Measurements from ENCODE around the gene JAKMIP1.
A peak's percentile ranks its signal among the peaks of the same experiment; 100 is the strongest.

Gene JAKMIP1

DNA sequence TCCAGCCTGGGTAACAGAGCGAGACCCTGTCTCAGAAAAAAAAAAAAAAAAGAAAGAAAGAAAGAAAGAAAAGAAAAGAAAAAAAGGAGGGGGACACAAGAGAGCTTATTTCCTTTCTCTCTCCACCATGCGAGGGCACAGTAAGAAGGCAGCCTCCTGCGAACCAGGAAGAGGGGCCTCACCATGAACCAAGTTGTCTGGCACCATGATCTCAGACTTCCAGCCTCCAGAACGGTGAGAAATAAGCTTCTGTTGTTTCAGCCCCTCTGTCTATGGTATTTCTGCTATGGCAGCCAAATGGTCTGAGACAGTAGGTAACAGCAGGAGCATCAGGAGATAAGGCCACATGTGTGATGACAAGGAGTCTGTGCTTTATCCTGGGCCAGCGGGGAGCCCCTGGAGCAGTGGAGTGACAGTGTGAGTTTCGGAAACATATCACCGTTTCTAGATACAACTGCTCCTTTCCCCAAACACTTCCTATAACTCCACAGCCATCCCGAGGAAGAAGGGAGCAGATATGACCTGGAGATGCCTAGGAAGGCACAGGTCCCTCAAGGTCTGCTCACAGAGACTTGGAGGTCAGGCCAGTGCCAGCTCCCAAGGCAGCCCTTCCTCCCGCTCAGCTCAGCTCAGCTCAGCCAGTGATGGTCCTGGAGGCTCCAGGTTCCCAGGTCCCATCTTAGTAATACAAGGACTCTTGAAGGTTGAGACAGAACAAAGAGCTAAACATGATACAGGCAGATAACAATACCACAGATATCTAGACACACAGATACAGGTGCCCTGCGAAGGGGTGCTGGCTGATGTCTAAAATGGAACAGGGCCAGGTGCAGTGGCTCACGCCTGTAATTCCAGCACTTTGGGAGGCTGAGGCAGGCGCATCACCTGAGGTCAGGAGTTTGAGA, 17.7 kb downstream of the JAKMIP1 start:
- DNase-seq, result no peak
- Histone ChIP-seq H3K4me3 (ENCODE audit: low read length) (no peak overlapping the region), H3F3A (ENCODE audit: insufficient read depth, low read length) (peaks cover 35% of the 10 kb centered on the region), H3K4me2 (ENCODE audit: low read depth, low read length) (no peak overlapping the region), H3K9ac (ENCODE audit: low read length) (no peak overlapping the region), H3K27ac (ENCODE audit: low read length) (no peak overlapping the region; the same call in 1 of the 2 replicates), H3K4me1 (ENCODE audit: low read length) (peaks cover 64% of the 10 kb centered on the region), H3K9me2 (replicated peaks; ENCODE audit: insufficient read depth, low read length) (no peaks in the 10 kb centered on the region), H4K20me1 (ENCODE audit: insufficient read depth, low read length) (no peaks in the 10 kb centered on the region), H3K27me3 (replicated peaks; ENCODE audit: insufficient read depth, low read length) (no peaks in the 10 kb centered on the region), H3K36me3 (replicated peaks; ENCODE audit: insufficient read depth, low read length) (no peaks in the 10 kb centered on the region), H3K9me3 (replicated peaks; ENCODE audit: insufficient read depth, low read length) (no peaks in the 10 kb centered on the region), H3K79me2 (ENCODE audit: low read length) (no peaks in the 10 kb centered on the region), H2AFZ (ENCODE audit: low read length) (no peak overlapping the region)
- TF ChIP-seq EZH2phosphoT487 (IDR thresholded peaks at IDR 0.05; ENCODE audit: low read length), result no peak
- no peak for TF ChIP-seq EZH2 (optimal IDR thresholded peaks at IDR 0.05; ENCODE audit: low read depth, low read length)

GRCh38 chr4:6180841-6181631, 19.3 kb downstream of the JAKMIP1 start:
- Histone ChIP-seq H3K4me1 (ENCODE audit: low read length) (peaks cover 66% of the 10 kb centered on the region), H3K27ac (ENCODE audit: low read length) (peak overlapping the region; percentile 81), H3K79me2 (ENCODE audit: low read length) (no peaks in the 10 kb centered on the region), H3K36me3 (replicated peaks; ENCODE audit: insufficient read depth, low read length) (no peaks in the 10 kb centered on the region), H3K4me3 (ENCODE audit: low read length) (no peak overlapping the region), H4K20me1 (ENCODE audit: insufficient read depth, low read length) (no peaks in the 10 kb centered on the region), H3K9ac (ENCODE audit: low read length) (peak overlapping the region; percentile 8; the same call in 1 of the 2 replicates), H3K9me2 (replicated peaks; ENCODE audit: insufficient read depth, low read length) (no peaks in the 10 kb centered on the region), H3F3A (ENCODE audit: insufficient read depth, low read length) (peaks cover 35% of the 10 kb centered on the region), H3K4me2 (ENCODE audit: low read depth, low read length) (peak overlapping the region; percentile 55), H3K27me3 (replicated peaks; ENCODE audit: insufficient read depth, low read length) (no peaks in the 10 kb centered on the region), H2AFZ (ENCODE audit: low read length) (peak overlapping the region; percentile 16; the same call in 1 of the 2 replicates), H3K9me3 (replicated peaks; ENCODE audit: insufficient read depth, low read length) (no peaks in the 10 kb centered on the region)
- no peak for TF ChIP-seq EZH2phosphoT487 (IDR thresholded peaks at IDR 0.05; ENCODE audit: low read length)
- TF ChIP-seq, protein P1, sequence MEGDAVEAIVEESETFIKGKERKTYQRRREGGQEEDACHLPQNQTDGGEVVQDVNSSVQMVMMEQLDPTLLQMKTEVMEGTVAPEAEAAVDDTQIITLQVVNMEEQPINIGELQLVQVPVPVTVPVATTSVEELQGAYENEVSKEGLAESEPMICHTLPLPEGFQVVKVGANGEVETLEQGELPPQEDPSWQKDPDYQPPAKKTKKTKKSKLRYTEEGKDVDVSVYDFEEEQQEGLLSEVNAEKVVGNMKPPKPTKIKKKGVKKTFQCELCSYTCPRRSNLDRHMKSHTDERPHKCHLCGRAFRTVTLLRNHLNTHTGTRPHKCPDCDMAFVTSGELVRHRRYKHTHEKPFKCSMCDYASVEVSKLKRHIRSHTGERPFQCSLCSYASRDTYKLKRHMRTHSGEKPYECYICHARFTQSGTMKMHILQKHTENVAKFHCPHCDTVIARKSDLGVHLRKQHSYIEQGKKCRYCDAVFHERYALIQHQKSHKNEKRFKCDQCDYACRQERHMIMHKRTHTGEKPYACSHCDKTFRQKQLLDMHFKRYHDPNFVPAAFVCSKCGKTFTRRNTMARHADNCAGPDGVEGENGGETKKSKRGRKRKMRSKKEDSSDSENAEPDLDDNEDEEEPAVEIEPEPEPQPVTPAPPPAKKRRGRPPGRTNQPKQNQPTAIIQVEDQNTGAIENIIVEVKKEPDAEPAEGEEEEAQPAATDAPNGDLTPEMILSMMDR (IDR thresholded peaks at IDR 0.05; ENCODE audit: low read length), result peak; percentile 15; the same call in 1 of the 2 replicates
- peak; percentile 85 for DNase-seq

DNA sequence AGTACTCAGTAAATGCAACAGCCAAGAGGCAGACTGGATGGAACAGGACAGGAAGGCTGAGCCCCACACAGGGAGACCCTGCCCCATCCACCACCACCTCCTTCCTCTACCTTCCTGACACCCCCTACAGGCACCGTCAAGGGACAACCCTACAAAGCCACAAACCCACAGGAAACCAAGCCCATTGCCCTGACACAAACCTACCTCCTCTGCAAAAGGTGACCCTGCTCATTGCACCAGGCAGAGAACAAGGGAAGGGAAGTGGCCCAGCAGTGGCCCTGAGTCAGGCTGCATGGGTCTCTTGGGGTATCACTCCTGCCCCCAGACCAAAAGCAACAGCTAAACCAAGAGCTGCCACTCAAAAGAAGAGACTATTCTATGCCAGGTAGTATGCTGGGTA, 21.0 kb downstream of the JAKMIP1 start:
- no peak overlapping the region for H2AFZ ChIP-seq (ENCODE audit: low read length)
- no peaks in the 10 kb centered on the region for H3K27me3 ChIP-seq (replicated peaks; ENCODE audit: insufficient read depth, low read length)
- H3K4me2 ChIP-seq (ENCODE audit: low read depth, low read length), result 0 out of 2 replicates have a peak overlapping the region, but pooled peaks have one; percentile 8
- H3K36me3 ChIP-seq (replicated peaks; ENCODE audit: insufficient read depth, low read length), result no peaks in the 10 kb centered on the region
- H3K9me2 ChIP-seq (replicated peaks; ENCODE audit: insufficient read depth, low read length), result no peaks in the 10 kb centered on the region
- DNase-seq, result no peak
- no peak for TF ChIP-seq EZH2 (optimal IDR thresholded peaks at IDR 0.05; ENCODE audit: low read depth, low read length)
- no peak for TF ChIP-seq EZH2phosphoT487 (IDR thresholded peaks at IDR 0.05; ENCODE audit: low read length)
- TF ChIP-seq, protein P1 (IDR thresholded peaks at IDR 0.05; ENCODE audit: low read length), result no peak
- peaks cover 57% of the 10 kb centered on the region for H3K4me1 ChIP-seq (ENCODE audit: low read length)
- H3K9me3 ChIP-seq (replicated peaks; ENCODE audit: insufficient read depth, low read length), result no peaks in the 10 kb centered on the region
- no peak overlapping the region for H3K27ac ChIP-seq (ENCODE audit: low read length)
- no peak overlapping the region for H3K4me3 ChIP-seq (ENCODE audit: low read length)
- no peaks in the 10 kb centered on the region for H3K79me2 ChIP-seq (ENCODE audit: low read length)
- H3K9ac ChIP-seq (ENCODE audit: low read length), result no peak overlapping the region
- peaks cover 33% of the 10 kb centered on the region for H3F3A ChIP-seq (ENCODE audit: insufficient read depth, low read length)
- H4K20me1 ChIP-seq (ENCODE audit: insufficient read depth, low read length), result no peaks in the 10 kb centered on the region

Data from MM.1S (cell line).